ENCODE measurements around the gene C19orf85.

The C19orf85 gene

GRCh38 chr19:55437410-55437809, 27.1 kb downstream of the C19orf85 start:
- Histone ChIP-seq H3K4me3 (replicated peaks; ENCODE audit: insufficient read depth, low read length) (no peak overlapping the region), H3K27ac (replicated peaks) (no peak overlapping the region), H3K27me3 (ENCODE audit: insufficient read depth, poor library complexity, severe bottlenecking) (peaks cover 17% of the 10 kb centered on the region)
- DNase-seq (ENCODE audit: low read depth in 1 of 2, low spot score in 1 of 2): peak in 1 of 2 experiments; percentile 49
- TF ChIP-seq, protein P1, sequence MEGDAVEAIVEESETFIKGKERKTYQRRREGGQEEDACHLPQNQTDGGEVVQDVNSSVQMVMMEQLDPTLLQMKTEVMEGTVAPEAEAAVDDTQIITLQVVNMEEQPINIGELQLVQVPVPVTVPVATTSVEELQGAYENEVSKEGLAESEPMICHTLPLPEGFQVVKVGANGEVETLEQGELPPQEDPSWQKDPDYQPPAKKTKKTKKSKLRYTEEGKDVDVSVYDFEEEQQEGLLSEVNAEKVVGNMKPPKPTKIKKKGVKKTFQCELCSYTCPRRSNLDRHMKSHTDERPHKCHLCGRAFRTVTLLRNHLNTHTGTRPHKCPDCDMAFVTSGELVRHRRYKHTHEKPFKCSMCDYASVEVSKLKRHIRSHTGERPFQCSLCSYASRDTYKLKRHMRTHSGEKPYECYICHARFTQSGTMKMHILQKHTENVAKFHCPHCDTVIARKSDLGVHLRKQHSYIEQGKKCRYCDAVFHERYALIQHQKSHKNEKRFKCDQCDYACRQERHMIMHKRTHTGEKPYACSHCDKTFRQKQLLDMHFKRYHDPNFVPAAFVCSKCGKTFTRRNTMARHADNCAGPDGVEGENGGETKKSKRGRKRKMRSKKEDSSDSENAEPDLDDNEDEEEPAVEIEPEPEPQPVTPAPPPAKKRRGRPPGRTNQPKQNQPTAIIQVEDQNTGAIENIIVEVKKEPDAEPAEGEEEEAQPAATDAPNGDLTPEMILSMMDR (IDR thresholded peaks at IDR 0.05; ENCODE audit: insufficient read depth, low read length): no peak
- no peak for TF ChIP-seq POLR2AphosphoS5 (IDR thresholded peaks at IDR 0.05; ENCODE audit: low read depth)
- TF ChIP-seq GABPA (IDR thresholded peaks at IDR 0.05; ENCODE audit: low read depth): no peak
- TF ChIP-seq, protein P2, sequence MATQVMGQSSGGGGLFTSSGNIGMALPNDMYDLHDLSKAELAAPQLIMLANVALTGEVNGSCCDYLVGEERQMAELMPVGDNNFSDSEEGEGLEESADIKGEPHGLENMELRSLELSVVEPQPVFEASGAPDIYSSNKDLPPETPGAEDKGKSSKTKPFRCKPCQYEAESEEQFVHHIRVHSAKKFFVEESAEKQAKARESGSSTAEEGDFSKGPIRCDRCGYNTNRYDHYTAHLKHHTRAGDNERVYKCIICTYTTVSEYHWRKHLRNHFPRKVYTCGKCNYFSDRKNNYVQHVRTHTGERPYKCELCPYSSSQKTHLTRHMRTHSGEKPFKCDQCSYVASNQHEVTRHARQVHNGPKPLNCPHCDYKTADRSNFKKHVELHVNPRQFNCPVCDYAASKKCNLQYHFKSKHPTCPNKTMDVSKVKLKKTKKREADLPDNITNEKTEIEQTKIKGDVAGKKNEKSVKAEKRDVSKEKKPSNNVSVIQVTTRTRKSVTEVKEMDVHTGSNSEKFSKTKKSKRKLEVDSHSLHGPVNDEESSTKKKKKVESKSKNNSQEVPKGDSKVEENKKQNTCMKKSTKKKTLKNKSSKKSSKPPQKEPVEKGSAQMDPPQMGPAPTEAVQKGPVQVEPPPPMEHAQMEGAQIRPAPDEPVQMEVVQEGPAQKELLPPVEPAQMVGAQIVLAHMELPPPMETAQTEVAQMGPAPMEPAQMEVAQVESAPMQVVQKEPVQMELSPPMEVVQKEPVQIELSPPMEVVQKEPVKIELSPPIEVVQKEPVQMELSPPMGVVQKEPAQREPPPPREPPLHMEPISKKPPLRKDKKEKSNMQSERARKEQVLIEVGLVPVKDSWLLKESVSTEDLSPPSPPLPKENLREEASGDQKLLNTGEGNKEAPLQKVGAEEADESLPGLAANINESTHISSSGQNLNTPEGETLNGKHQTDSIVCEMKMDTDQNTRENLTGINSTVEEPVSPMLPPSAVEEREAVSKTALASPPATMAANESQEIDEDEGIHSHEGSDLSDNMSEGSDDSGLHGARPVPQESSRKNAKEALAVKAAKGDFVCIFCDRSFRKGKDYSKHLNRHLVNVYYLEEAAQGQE (IDR thresholded peaks at IDR 0.05; ENCODE audit: insufficient replicate concordance, low read depth): peak; percentile 98
- TF ChIP-seq SPI1 (IDR thresholded peaks at IDR 0.05; ENCODE audit: borderline replicate concordance, low read depth): no peak

GRCh38 chr19:55436847-55437246, 27.7 kb downstream of the C19orf85 start:
- no peak for TF ChIP-seq SPI1 (IDR thresholded peaks at IDR 0.05; ENCODE audit: borderline replicate concordance, low read depth)
- no peak for TF ChIP-seq GABPA (IDR thresholded peaks at IDR 0.05; ENCODE audit: low read depth)
- TF ChIP-seq POLR2AphosphoS5 (IDR thresholded peaks at IDR 0.05; ENCODE audit: low read depth): no peak
- TF ChIP-seq, protein P2 (IDR thresholded peaks at IDR 0.05; ENCODE audit: insufficient replicate concordance, low read depth): no peak
- TF ChIP-seq, protein P1 (IDR thresholded peaks at IDR 0.05; ENCODE audit: insufficient read depth, low read length): no peak
- DNase-seq (ENCODE audit: low read depth in 1 of 2, low spot score in 1 of 2): no peak
- Histone ChIP-seq H3K27me3 (ENCODE audit: insufficient read depth, poor library complexity, severe bottlenecking) (peaks cover 15% of the 10 kb centered on the region), H3K27ac (replicated peaks) (no peak overlapping the region), H3K4me3 (replicated peaks; ENCODE audit: insufficient read depth, low read length) (no peak overlapping the region)

GRCh38 chr19:55435020-55435419, 29.5 kb downstream of the C19orf85 start:
- DNase-seq (ENCODE audit: low read depth in 1 of 2, low spot score in 1 of 2): no peak
- no peaks in the 10 kb centered on the region for H3K27me3 ChIP-seq (ENCODE audit: insufficient read depth, poor library complexity, severe bottlenecking)
- no peak overlapping the region for H3K27ac ChIP-seq (replicated peaks)
- H3K4me3 ChIP-seq (replicated peaks; ENCODE audit: insufficient read depth, low read length): no peak overlapping the region
- no peak for TF ChIP-seq GABPA (IDR thresholded peaks at IDR 0.05; ENCODE audit: low read depth)
- TF ChIP-seq, protein P1 (IDR thresholded peaks at IDR 0.05; ENCODE audit: insufficient read depth, low read length): no peak
- no peak for TF ChIP-seq SPI1 (IDR thresholded peaks at IDR 0.05; ENCODE audit: borderline replicate concordance, low read depth)
- TF ChIP-seq POLR2AphosphoS5 (IDR thresholded peaks at IDR 0.05; ENCODE audit: low read depth): no peak
- TF ChIP-seq, protein P2 (IDR thresholded peaks at IDR 0.05; ENCODE audit: insufficient replicate concordance, low read depth): no peak
